GM18499 (cell line): ENCODE results near the gene SLC22A12.
"Not testable (repeated sequence)": the region's sequence is repeated elsewhere in the genome, so short reads cannot be mapped to it uniquely, and the experiment has no call there.

ENCODE experiments used
- ATAC-seq: cut with Tn5 transposase; IDR thresholded peaks from one replicate; pipeline ENCODE4 v1.9.1; 2021; ENCODE audit warnings: moderate number of reproducible peaks; ENCODE audit not compliant: insufficient read depth, unreplicated experiment

The SLC22A12 gene

GRCh38 chr11:64590763-64591221 is at the start of gene SLC22A12:
SLC22A12 (plus strand) TSS chr11:64591220; CDS start chr11:64591557, 337 bp downstream.
- ATAC-seq = no peak

GRCh38 chr11:64542172-64543125 is 48.6 kb upstream of the SLC22A12 start:
- no peak for ATAC-seq

- ATAC-seq = no peak
Measured at GRCh38 chr11:64543818-64544217, 47.2 kb upstream of the SLC22A12 start.

GRCh38 chr11:64544616-64545296 is 46.3 kb upstream of the SLC22A12 start:
- no peak for ATAC-seq

GRCh38 chr11:64545619-64546018 is 45.4 kb upstream of the SLC22A12 start:
- no peak for ATAC-seq

- ATAC-seq = no peak
Measured at GRCh38 chr11:64546176-64546575, 44.8 kb upstream of the SLC22A12 start.

GRCh38 chr11:64546600-64546999 is 44.4 kb upstream of the SLC22A12 start:
- no peak for ATAC-seq

- ATAC-seq = no peak
Measured at GRCh38 chr11:64549969-64550368, 41.1 kb upstream of the SLC22A12 start.

GRCh38 chr11:64553554-64554201 is 37.3 kb upstream of the SLC22A12 start:
- no peak for ATAC-seq

GRCh38 chr11:64556044-64556720 is 34.8 kb upstream of the SLC22A12 start:
- no peak for ATAC-seq

GRCh38 chr11:64556721-64557250 is 34.2 kb upstream of the SLC22A12 start:
- ATAC-seq = no peak

- no peak for ATAC-seq
Measured at GRCh38 chr11:64558065-64558745, 32.8 kb upstream of the SLC22A12 start.

- ATAC-seq = no peak
Measured at GRCh38 chr11:64558869-64559268, 32.2 kb upstream of the SLC22A12 start.

GRCh38 chr11:64559351-64560138 is 31.5 kb upstream of the SLC22A12 start:
- no peak for ATAC-seq

- ATAC-seq = no peak
Measured at GRCh38 chr11:64560139-64560771, 30.8 kb upstream of the SLC22A12 start.

- no peak for ATAC-seq
Measured at GRCh38 chr11:64560941-64561340, 30.1 kb upstream of the SLC22A12 start.

GRCh38 chr11:64561429-64561828 is 29.6 kb upstream of the SLC22A12 start:
- ATAC-seq = not testable (repeated sequence)
